Liver (tissue), 9 donors: ENCODE data around the gene GRIN2C. TPM values are rescaled to one million over a fixed set of nuclear protein-coding genes. Genes with fewer than 3 reads are reported as not detected.

ENCODE experiments used
- DNase-seq: peaks from one replicate; pipeline ENCODE4 v3.0.0-alpha.2; 2017; ENCODE audit warnings: low spot score
- H3K27ac ChIP-seq, 2 donors: one replicate each; pipeline ENCODE4 v1.7.0; 2013; ENCODE audit warnings: inconsistent platforms in 2 of 2, low read length in 2 of 2, control low read depth in 1 of 2, low read depth in 1 of 2, mild to moderate bottlenecking in 1 of 2
- H3K27me3 ChIP-seq, 4 donors: one replicate each; pipeline versions ENCODE4 v1.6.1 to v1.7.0; 2013; ENCODE audit warnings: low read length in 3 of 4, inconsistent platforms in 1 of 4, mild to moderate bottlenecking in 1 of 4, moderate library complexity in 1 of 4; ENCODE audit not compliant: control insufficient read depth in 4 of 4, insufficient read depth in 4 of 4
- H3K36me3 ChIP-seq, 4 donors: one replicate each; pipeline versions ENCODE4 v1.6.1 to v1.7.0; 2013; ENCODE audit warnings: low read length in 3 of 4, mild to moderate bottlenecking in 3 of 4, low read depth in 1 of 4, moderate library complexity in 1 of 4; ENCODE audit not compliant: control insufficient read depth in 4 of 4, insufficient read depth in 3 of 4
- H3K4me1 ChIP-seq, 4 donors: one replicate each; pipeline versions ENCODE4 v1.6.1 to v1.7.0; 2013; ENCODE audit warnings: low read length in 3 of 4, mild to moderate bottlenecking in 3 of 4, moderate library complexity in 1 of 4; ENCODE audit not compliant: control insufficient read depth in 4 of 4, insufficient read depth in 4 of 4
- H3K4me3 ChIP-seq, 3 donors: one replicate each; pipeline versions ENCODE4 v1.6.1 to v1.7.0; 2013; ENCODE audit warnings: low read length in 3 of 3, control low read depth in 1 of 3, low read depth in 1 of 3, mild to moderate bottlenecking in 1 of 3
- H3K9ac ChIP-seq, 2 donors: one replicate each; pipeline ENCODE4 v1.7.0; 2013; ENCODE audit warnings: low read length in 2 of 2, mild to moderate bottlenecking in 2 of 2, moderate library complexity in 2 of 2, control low read depth in 1 of 2, low read depth in 1 of 2
- H3K9me3 ChIP-seq, 4 donors: one replicate each; pipeline versions ENCODE4 v1.6.1 to v1.7.0; 2013; ENCODE audit warnings: low read length in 3 of 4; ENCODE audit not compliant: control insufficient read depth in 4 of 4
- EGR1 ChIP-seq, 2 donors: IDR thresholded peaks; 2 replicates each; pipeline ENCODE4 v1.6.1; 2016 to 2018; ENCODE audit warnings: antibody characterized with exemption in 2 of 2, low read depth in 2 of 2
- FOXA1 ChIP-seq: IDR thresholded peaks from 2 replicates; pipeline ENCODE4 v1.6.1; 2016; ENCODE audit warnings: antibody characterized with exemption
- FOXA2 ChIP-seq: IDR thresholded peaks from 2 replicates; pipeline ENCODE4 v1.6.1; 2016; ENCODE audit warnings: antibody characterized with exemption
- GABPA ChIP-seq, 2 donors: IDR thresholded peaks in 1 of 2; conservative IDR thresholded peaks in 1 of 2; 2 replicates each; pipeline ENCODE4 v1.6.1; 2016; ENCODE audit warnings: antibody characterized with exemption in 2 of 2, mild to moderate bottlenecking in 1 of 2, moderate library complexity in 1 of 2
- HNF4A ChIP-seq, 2 donors: conservative IDR thresholded peaks; 2 replicates each; pipeline ENCODE4 v1.6.1; 2016; ENCODE audit warnings: antibody characterized with exemption in 2 of 2, mild to moderate bottlenecking in 2 of 2
- HNF4G ChIP-seq: IDR thresholded peaks from 2 replicates; pipeline ENCODE4 v1.6.1; 2016; ENCODE audit warnings: antibody characterized with exemption
- JUND ChIP-seq, 2 donors: IDR thresholded peaks; 2 replicates each; pipeline ENCODE4 v1.6.1; 2016; ENCODE audit warnings: antibody characterized with exemption in 2 of 2
- NR2F2 ChIP-seq: IDR thresholded peaks from 2 replicates; pipeline ENCODE4 v1.6.1; 2016; ENCODE audit warnings: antibody characterized with exemption
- RAD21 ChIP-seq, 2 donors: IDR thresholded peaks; 2 replicates each; pipeline ENCODE4 v1.6.1; 2016; ENCODE audit warnings: antibody characterized with exemption in 2 of 2, mild to moderate bottlenecking in 2 of 2
- RXRA ChIP-seq, 2 donors: IDR thresholded peaks; 2 replicates each; pipeline ENCODE4 v1.6.1; 2017 to 2018; ENCODE audit warnings: antibody characterized with exemption in 2 of 2, mild to moderate bottlenecking in 1 of 2
- SP1 ChIP-seq: IDR thresholded peaks from 2 replicates; pipeline ENCODE4 v1.6.1; 2018; ENCODE audit warnings: antibody characterized with exemption, mild to moderate bottlenecking
- TAF1 ChIP-seq: conservative IDR thresholded peaks from 2 replicates; pipeline ENCODE4 v1.6.1; 2016; ENCODE audit warnings: antibody characterized with exemption, mild to moderate bottlenecking
- YY1 ChIP-seq: IDR thresholded peaks from 2 replicates; pipeline ENCODE4 v1.6.1; 2016; ENCODE audit warnings: antibody characterized with exemption, mild to moderate bottlenecking
- WGBS: extraction: QIAGEN DNeasy Blood & Tissue Kit; methylation state at CpG from one replicate; pipeline ENCODE4 v1.1.7; 2013; 5-methylcytosine and 5-hydroxymethylcytosine counted together
- polyA plus RNA-seq, 2 donors: library from polyadenylated mRNA; stranded (reverse) in 1 of 2; unstranded in 1 of 2; fragments of 200-250 nt in 1 of 2; fragments of >200 nt in 1 of 2; fragmentation: Nextera tagmentation in 1 of 2; extraction: Ambion mirVana in 1 of 2; gene quantifications; one replicate each; pipeline versions ENCODE4 v1.2.1 to v1.2.3, GENCODE V29; 2013 to 2015
- total RNA-seq, 2 donors: library from RNA; depleted of rRNA; stranded (reverse); fragments of >200 nt; gene quantifications; one replicate each; pipeline ENCODE4 v1.2.3, GENCODE V29; 2014
- TF ChIP-seq, protein P1 (sequence below): IDR thresholded peaks from 2 replicates; pipeline ENCODE4 v1.6.1; 2016; ENCODE audit warnings: antibody characterized with exemption
- TF ChIP-seq, protein P2 (sequence below): IDR thresholded peaks from 2 replicates; pipeline ENCODE4 v1.6.1; 2016; ENCODE audit warnings: antibody characterized with exemption
- TF ChIP-seq, protein P3 (sequence below): IDR thresholded peaks from 2 replicates; pipeline ENCODE4 v1.6.1; 2016; ENCODE audit warnings: antibody characterized with exemption, mild to moderate bottlenecking
- TF ChIP-seq, protein P4 (sequence below): IDR thresholded peaks from 2 replicates; pipeline ENCODE4 v1.6.1; 2016; ENCODE audit warnings: antibody characterized with exemption
- TF ChIP-seq, protein P5 (sequence below): fragments of 150-350 bp; IDR thresholded peaks from 2 replicates; pipeline ENCODE4 v1.5.1; 2017; ENCODE audit warnings: improper control_type of control experiment, low read depth, low read length; ENCODE audit not compliant: missing input control
- donor health status: healthy.
- donor health status: healthy.
- donor health status: healthy.
- donor health status: healthy.
- donor health status: healthy.

Gene GRIN2C
- total and polyA plus RNA-seq, 4 donors, result 0.03 to 0.10 (median 0.09) TPM; not detected in 1

- WGBS, result 92% methylated on average over 7 of the region's 7 CpGs
- Histone ChIP-seq H3K27me3 (no peaks in the 10 kb centered on the region), H3K27ac (no peak overlapping the region)
Measured at GRCh38 chr17:74890554-74890953, 30.9 kb upstream of the GRIN2C start.

More at GRCh38 chr17:74890554-74890953, 30.9 kb upstream of the GRIN2C start:
- DNase-seq, result no peak
- Histone ChIP-seq H3K36me3 (no peaks in the 10 kb centered on the region), H3K4me3 (no peak overlapping the region), H3K9me3 (no peaks in the 10 kb centered on the region), H3K4me1 (peaks cover 0 to 16% (median 10%) of the 10 kb centered on the region in 4 donors), H3K9ac (no peak overlapping the region)
- TF ChIP-seq YY1 (no peak), JUND (IDR thresholded peaks at IDR 0.05) (no peak), RXRA (IDR thresholded peaks at IDR 0.05) (no peak), GABPA (IDR thresholded peaks at IDR 0.05 in 1 of 2, conservative IDR thresholded peaks at IDR 0.05 in 1 of 2) (no peak), FOXA2 (no peak), RAD21 (IDR thresholded peaks at IDR 0.05) (no peak), FOXA1 (no peak), HNF4A (conservative IDR thresholded peaks at IDR 0.05) (no peak), EGR1 (IDR thresholded peaks at IDR 0.05; ENCODE audit: low read depth in 2 of 2) (no peak), HNF4G (no peak), TAF1 (no peak), NR2F2 (no peak), SP1 (no peak)
- TF ChIP-seq, protein P1, sequence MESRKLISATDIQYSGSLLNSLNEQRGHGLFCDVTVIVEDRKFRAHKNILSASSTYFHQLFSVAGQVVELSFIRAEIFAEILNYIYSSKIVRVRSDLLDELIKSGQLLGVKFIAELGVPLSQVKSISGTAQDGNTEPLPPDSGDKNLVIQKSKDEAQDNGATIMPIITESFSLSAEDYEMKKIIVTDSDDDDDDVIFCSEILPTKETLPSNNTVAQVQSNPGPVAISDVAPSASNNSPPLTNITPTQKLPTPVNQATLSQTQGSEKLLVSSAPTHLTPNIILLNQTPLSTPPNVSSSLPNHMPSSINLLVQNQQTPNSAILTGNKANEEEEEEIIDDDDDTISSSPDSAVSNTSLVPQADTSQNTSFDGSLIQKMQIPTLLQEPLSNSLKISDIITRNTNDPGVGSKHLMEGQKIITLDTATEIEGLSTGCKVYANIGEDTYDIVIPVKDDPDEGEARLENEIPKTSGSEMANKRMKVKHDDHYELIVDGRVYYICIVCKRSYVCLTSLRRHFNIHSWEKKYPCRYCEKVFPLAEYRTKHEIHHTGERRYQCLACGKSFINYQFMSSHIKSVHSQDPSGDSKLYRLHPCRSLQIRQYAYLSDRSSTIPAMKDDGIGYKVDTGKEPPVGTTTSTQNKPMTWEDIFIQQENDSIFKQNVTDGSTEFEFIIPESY, result no peak
- TF ChIP-seq, protein P2, sequence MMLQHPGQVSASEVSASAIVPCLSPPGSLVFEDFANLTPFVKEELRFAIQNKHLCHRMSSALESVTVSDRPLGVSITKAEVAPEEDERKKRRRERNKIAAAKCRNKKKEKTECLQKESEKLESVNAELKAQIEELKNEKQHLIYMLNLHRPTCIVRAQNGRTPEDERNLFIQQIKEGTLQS, result no peak
- TF ChIP-seq, protein P3, sequence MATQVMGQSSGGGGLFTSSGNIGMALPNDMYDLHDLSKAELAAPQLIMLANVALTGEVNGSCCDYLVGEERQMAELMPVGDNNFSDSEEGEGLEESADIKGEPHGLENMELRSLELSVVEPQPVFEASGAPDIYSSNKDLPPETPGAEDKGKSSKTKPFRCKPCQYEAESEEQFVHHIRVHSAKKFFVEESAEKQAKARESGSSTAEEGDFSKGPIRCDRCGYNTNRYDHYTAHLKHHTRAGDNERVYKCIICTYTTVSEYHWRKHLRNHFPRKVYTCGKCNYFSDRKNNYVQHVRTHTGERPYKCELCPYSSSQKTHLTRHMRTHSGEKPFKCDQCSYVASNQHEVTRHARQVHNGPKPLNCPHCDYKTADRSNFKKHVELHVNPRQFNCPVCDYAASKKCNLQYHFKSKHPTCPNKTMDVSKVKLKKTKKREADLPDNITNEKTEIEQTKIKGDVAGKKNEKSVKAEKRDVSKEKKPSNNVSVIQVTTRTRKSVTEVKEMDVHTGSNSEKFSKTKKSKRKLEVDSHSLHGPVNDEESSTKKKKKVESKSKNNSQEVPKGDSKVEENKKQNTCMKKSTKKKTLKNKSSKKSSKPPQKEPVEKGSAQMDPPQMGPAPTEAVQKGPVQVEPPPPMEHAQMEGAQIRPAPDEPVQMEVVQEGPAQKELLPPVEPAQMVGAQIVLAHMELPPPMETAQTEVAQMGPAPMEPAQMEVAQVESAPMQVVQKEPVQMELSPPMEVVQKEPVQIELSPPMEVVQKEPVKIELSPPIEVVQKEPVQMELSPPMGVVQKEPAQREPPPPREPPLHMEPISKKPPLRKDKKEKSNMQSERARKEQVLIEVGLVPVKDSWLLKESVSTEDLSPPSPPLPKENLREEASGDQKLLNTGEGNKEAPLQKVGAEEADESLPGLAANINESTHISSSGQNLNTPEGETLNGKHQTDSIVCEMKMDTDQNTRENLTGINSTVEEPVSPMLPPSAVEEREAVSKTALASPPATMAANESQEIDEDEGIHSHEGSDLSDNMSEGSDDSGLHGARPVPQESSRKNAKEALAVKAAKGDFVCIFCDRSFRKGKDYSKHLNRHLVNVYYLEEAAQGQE, result no peak
- TF ChIP-seq, protein P4, sequence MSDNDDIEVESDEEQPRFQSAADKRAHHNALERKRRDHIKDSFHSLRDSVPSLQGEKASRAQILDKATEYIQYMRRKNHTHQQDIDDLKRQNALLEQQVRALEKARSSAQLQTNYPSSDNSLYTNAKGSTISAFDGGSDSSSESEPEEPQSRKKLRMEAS, result no peak
- TF ChIP-seq, protein P5, sequence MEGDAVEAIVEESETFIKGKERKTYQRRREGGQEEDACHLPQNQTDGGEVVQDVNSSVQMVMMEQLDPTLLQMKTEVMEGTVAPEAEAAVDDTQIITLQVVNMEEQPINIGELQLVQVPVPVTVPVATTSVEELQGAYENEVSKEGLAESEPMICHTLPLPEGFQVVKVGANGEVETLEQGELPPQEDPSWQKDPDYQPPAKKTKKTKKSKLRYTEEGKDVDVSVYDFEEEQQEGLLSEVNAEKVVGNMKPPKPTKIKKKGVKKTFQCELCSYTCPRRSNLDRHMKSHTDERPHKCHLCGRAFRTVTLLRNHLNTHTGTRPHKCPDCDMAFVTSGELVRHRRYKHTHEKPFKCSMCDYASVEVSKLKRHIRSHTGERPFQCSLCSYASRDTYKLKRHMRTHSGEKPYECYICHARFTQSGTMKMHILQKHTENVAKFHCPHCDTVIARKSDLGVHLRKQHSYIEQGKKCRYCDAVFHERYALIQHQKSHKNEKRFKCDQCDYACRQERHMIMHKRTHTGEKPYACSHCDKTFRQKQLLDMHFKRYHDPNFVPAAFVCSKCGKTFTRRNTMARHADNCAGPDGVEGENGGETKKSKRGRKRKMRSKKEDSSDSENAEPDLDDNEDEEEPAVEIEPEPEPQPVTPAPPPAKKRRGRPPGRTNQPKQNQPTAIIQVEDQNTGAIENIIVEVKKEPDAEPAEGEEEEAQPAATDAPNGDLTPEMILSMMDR, result no peak
